B cell (primary cell): ENCODE results near the gene GULP1. TPM values are rescaled to one million over a fixed set of nuclear protein-coding genes. Genes with fewer than 3 reads are reported as not detected.

Experiments
- ATAC-seq: fragments of 200-7000 bp; cut with Tn5 transposase; one replicate; pipeline ENCODE4 v1.10.0; 2021; ENCODE audit warnings: low read depth, mild to moderate bottlenecking, moderate number of reproducible peaks, moderate library complexity
- CTCF ChIA-PET: fragments of 350-600 bp; sonication (Branson Sonifier 250); formaldehyde crosslinking; loops from one replicate; lab custom pipeline; 2021; ENCODE audit warnings: antibody characterized with exemption, inconsistent platforms; lab: Charles Lee
- POLR2A ChIA-PET: fragments of 350-600 bp; sonication (Branson Sonifier 250); formaldehyde crosslinking; loops from one replicate; lab custom pipeline; 2021; ENCODE audit warnings: antibody characterized with exemption; lab: Charles Lee
- DNase-seq: peaks from one replicate; pipeline ENCODE4 v3.0.0; 2013
- H2AFZ ChIP-seq: 2 replicates; pipeline ENCODE4 v1.6.1; 2012; ENCODE audit warnings: mild to moderate bottlenecking, low read depth, low read length; ENCODE audit not compliant: insufficient read depth, poor library complexity, severe bottlenecking
- H3K27ac ChIP-seq, 2 donors: 1 replicate in 1 of 2; 2 replicates in 1 of 2; pipeline ENCODE4 v1.5.1; 2012 to 2013; ENCODE audit warnings: low read length in 2 of 2, mild to moderate bottlenecking in 2 of 2, moderate library complexity in 1 of 2
- H3K27me3 ChIP-seq, 4 experiments: fragments of 200-600 bp in 1 of 4; sonication (generic) in 1 of 4; replicated peaks in 1 of 4; 1 replicate in 2 of 4; 2 replicates in 2 of 4; pipeline versions ENCODE4 v1.6.1 to v1.7.0; 2013 to 2016; ENCODE audit warnings: low read length in 3 of 4, mild to moderate bottlenecking in 2 of 4, mixed read lengths in 1 of 4, moderate library complexity in 1 of 4; ENCODE audit not compliant: insufficient read depth in 4 of 4, control insufficient read depth in 3 of 4; ENCODE audit errors: control extremely low read depth in 1 of 4
- H3K36me3 ChIP-seq, 2 experiments: replicated peaks in 1 of 2; 1 replicate in 1 of 2; 2 replicates in 1 of 2; pipeline versions ENCODE4 v1.6.1 to v1.7.1; 2013; ENCODE audit warnings: low read length in 1 of 2; ENCODE audit not compliant: insufficient read depth in 2 of 2, control insufficient read depth in 1 of 2; ENCODE audit errors: control extremely low read depth in 1 of 2, extremely low read depth in 1 of 2
- H3K4me1 ChIP-seq, 2 donors: fragments of 200-600 bp in 1 of 2; sonication (generic) in 1 of 2; 1 replicate in 1 of 2; 2 replicates in 1 of 2; pipeline versions ENCODE4 v1.5.1 to v1.6.1; 2013 to 2017; ENCODE audit warnings: low read length in 2 of 2; ENCODE audit not compliant: control insufficient read depth in 2 of 2, insufficient read depth in 2 of 2
- H3K4me2 ChIP-seq: replicated peaks from 2 replicates; pipeline ENCODE3; 2012; ENCODE audit warnings: mild to moderate bottlenecking, low read depth, low read length; ENCODE audit not compliant: poor library complexity, severe bottlenecking
- H3K4me3 ChIP-seq, 5 experiments: fragments of 200-600 bp in 1 of 5; sonication (generic) in 1 of 5; 1 replicate in 3 of 5; 2 replicates in 2 of 5; pipeline versions ENCODE4 v1.5.1 to v1.7.0; 2011 to 2016; ENCODE audit warnings: low read length in 4 of 5, mild to moderate bottlenecking in 4 of 5, low read depth in 2 of 5, control low read depth in 1 of 5, moderate library complexity in 1 of 5; ENCODE audit not compliant: insufficient read depth in 1 of 5; ENCODE audit errors: control extremely low read depth in 1 of 5, extremely low read depth in 1 of 5
- H3K79me2 ChIP-seq: fragments of 200-600 bp; sonication (generic); one replicate; pipeline ENCODE4 v1.6.0; 2016; ENCODE audit warnings: low read length; ENCODE audit not compliant: control insufficient read depth, insufficient read depth
- H3K9ac ChIP-seq: fragments of 200-600 bp; sonication (generic); 2 replicates; pipeline ENCODE4 v1.6.1; 2017; ENCODE audit warnings: mild to moderate bottlenecking, low read length, moderate library complexity
- H3K9me3 ChIP-seq, 3 donors: one replicate each; pipeline versions ENCODE4 v1.6.1 to v1.7.1; 2013; ENCODE audit warnings: low read length in 2 of 3; ENCODE audit not compliant: control insufficient read depth in 2 of 3, insufficient read depth in 1 of 3; ENCODE audit errors: control extremely low read depth in 1 of 3
- H4K20me1 ChIP-seq: 2 replicates; pipeline ENCODE4 v1.6.0; 2012; ENCODE audit warnings: mild to moderate bottlenecking, low read length; ENCODE audit not compliant: insufficient read depth, control insufficient read depth, poor library complexity, severe bottlenecking
- H3K27ac Mint-ChIP-seq: one replicate; pipeline ENCODE4 v1.8.0; 2021; ENCODE audit warnings: mixed read lengths
- H3K27me3 Mint-ChIP-seq: one replicate; pipeline ENCODE4 v1.8.0; 2021; ENCODE audit warnings: mixed read lengths
- H3K4me1 Mint-ChIP-seq: one replicate; pipeline ENCODE4 v1.8.0; 2021; ENCODE audit warnings: mixed read lengths
- H3K4me3 Mint-ChIP-seq: one replicate; pipeline ENCODE4 v1.8.0; 2021; ENCODE audit warnings: mixed read lengths
- H3K9me3 Mint-ChIP-seq: one replicate; pipeline ENCODE4 v1.8.0; 2022; ENCODE audit warnings: mixed read lengths; ENCODE audit not compliant: insufficient read depth
- CTCF ChIP-seq: fragments of 200-600 bp; IDR thresholded peaks from one replicate; pipeline ENCODE4 v1.8.0; 2022; ENCODE audit warnings: antibody characterized with exemption, mild to moderate bottlenecking
- EZH2 ChIP-seq: IDR thresholded peaks from 2 replicates; pipeline ENCODE4 v1.6.1; 2012; ENCODE audit warnings: borderline replicate concordance, low read depth, mild to moderate bottlenecking, moderate library complexity, low read length; ENCODE audit not compliant: insufficient read depth, poor library complexity, severe bottlenecking
- WGBS: methylation state at CpG from one replicate; pipeline ENCODE4 v1.1.5; 2013; ENCODE audit warnings: missing lambda C conversion rate; ENCODE audit not compliant: insufficient coverage; 5-methylcytosine and 5-hydroxymethylcytosine counted together
- intact Hi-C: fragments of 100-400 bp; cut with micrococcal nuclease; formaldehyde crosslinking; loops from one replicate; pipeline ENCODE4 v1.10.0; 2022
- polyA plus RNA-seq: library from polyadenylated mRNA; depleted of rRNA; stranded (reverse); fragments of >200 nt; gene quantifications from 2 replicates; pipeline ENCODE4 v1.2.3, GENCODE V29; 2012
- total RNA-seq, 2 donors: library from RNA; stranded (reverse); fragments of 120-200 nt in 1 of 2; gene quantifications; 1 replicate in 1 of 2; 2 replicates in 1 of 2; pipeline versions ENCODE4 v1.2.3 to v1.2.4, GENCODE V29; 2013 to 2022

Gene GULP1
- total and polyA plus RNA-seq, 2 donors (not counting 1 experiment from before 2014, with no cell fraction given) = not detected

GRCh38 chr2:188326669-188327301 lies 35.1 kb downstream of the GULP1 start:
- DNase-seq (no peak), ATAC-seq (no peak)
- no peaks in the 10 kb centered on the region for H3K9me3 Mint-ChIP-seq
- no peak overlapping the region for H3K4me3 Mint-ChIP-seq
- Histone ChIP-seq H3K27me3 (no peaks in the 10 kb centered on the region), H3K4me3 (no peak overlapping the region), H4K20me1 (no peaks in the 10 kb centered on the region), H3K9ac (no peak overlapping the region), H3K4me2 (no peak overlapping the region), H3K27ac (no peak overlapping the region), H2AFZ (no peak overlapping the region), H3K79me2 (no peaks in the 10 kb centered on the region), H3K4me1 (no peaks in the 10 kb centered on the region), H3K36me3 (no peaks in the 10 kb centered on the region), H3K9me3 (no peaks in the 10 kb centered on the region)
- 80% methylated on average over 4 of the region's 4 CpGs for WGBS
- ChIA-PET POLR2A (no interaction called here), CTCF (no interaction called here)
- intact Hi-C loops = no loop called here
- TF ChIP-seq CTCF = no peak
- no peak for TF ChIP-seq EZH2
- H3K27ac Mint-ChIP-seq = no peak overlapping the region
- H3K4me1 Mint-ChIP-seq = no peaks in the 10 kb centered on the region
- H3K27me3 Mint-ChIP-seq = no peaks in the 10 kb centered on the region

- Histone ChIP-seq H2AFZ (no peak overlapping the region), H3K4me3 (no peak overlapping the region), H3K27ac (no peak overlapping the region), H3K9me3 (no peaks in the 10 kb centered on the region), H3K9ac (no peak overlapping the region), H3K27me3 (no peaks in the 10 kb centered on the region), H4K20me1 (no peaks in the 10 kb centered on the region), H3K79me2 (no peaks in the 10 kb centered on the region), H3K36me3 (no peaks in the 10 kb centered on the region), H3K4me2 (no peak overlapping the region), H3K4me1 (no peaks in the 10 kb centered on the region)
- POLR2A ChIA-PET = no interaction called here
- H3K9me3 Mint-ChIP-seq = no peaks in the 10 kb centered on the region
- ATAC-seq = no peak
- no peak for TF ChIP-seq CTCF
- TF ChIP-seq EZH2 = no peak
- DNase-seq = no peak
- no peaks in the 10 kb centered on the region for H3K27me3 Mint-ChIP-seq
- no peak overlapping the region for H3K27ac Mint-ChIP-seq
- no peaks in the 10 kb centered on the region for H3K4me1 Mint-ChIP-seq
- intact Hi-C loops = no loop called here
- CTCF ChIA-PET = no interaction called here
- no peak overlapping the region for H3K4me3 Mint-ChIP-seq
Observed at GRCh38 chr2:188327518-188328213, 36.0 kb downstream of the GULP1 start.
